ENCODE measurements around the gene POLE.
A peak's percentile ranks its signal among the peaks of the same experiment; 100 is the strongest.

Gene POLE

DNA sequence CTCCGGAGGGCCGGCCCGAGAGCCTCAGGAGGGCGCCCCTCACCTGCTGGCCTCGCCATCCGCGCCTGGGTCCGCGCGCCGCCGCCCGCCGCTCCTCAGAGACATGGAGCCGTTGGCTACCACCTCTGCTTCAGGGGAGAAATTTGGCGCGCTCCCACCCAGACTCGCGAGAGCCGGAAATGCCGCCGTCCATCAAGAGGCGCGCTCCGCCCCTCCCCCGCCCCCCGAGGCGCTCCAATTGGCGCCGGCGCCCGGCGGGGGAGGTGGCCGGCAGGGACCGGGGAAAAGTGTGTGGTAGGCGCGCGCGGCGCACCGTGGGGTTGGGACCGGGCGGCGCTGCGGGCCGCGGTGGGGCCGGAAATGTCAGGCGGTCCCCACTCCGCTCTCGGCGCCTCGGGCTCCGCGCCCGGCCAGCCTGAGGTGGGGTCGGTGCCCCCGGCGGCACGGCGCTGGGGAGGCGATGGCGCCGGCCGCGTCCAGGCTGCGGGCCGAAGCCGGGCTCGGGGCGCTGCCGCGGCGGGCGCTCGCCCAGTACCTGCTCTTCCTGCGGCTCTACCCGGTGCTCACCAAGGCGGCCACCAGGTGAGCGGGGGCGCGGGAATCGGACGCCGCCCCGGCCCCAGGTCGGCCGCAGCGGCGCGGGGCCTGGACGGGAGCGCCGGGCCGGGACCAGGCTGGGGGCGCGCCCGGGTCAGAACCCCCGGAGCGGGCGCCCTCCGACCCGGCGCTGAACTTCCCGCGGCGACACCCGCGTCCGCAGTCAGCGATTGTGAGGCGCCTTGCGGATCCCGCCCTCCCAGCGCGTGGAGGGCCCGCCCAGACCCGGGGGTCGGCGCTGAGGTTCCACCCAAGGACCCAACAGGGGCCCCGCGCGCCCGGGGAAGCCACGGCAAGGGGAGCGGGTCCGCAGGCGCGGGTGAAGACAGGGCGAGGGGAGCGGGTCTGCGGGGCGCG lies at the start of gene POLE, which contains the start of gene PXMP2:
Gene POLE (minus strand): TSS at position 132 of the 954 bp plus-strand sequence. CDS start 27 bp downstream, at position 105.
Gene PXMP2 (plus strand): TSS at position 377 of the 954 bp plus-strand sequence. CDS start 84 bp downstream, at position 461.
- DNase-seq: peak; percentile 92

- DNase-seq: no peak
These were observed 49.8 kb upstream of the POLE start for GRCh38 chr12:132736913-132737312.

DNA sequence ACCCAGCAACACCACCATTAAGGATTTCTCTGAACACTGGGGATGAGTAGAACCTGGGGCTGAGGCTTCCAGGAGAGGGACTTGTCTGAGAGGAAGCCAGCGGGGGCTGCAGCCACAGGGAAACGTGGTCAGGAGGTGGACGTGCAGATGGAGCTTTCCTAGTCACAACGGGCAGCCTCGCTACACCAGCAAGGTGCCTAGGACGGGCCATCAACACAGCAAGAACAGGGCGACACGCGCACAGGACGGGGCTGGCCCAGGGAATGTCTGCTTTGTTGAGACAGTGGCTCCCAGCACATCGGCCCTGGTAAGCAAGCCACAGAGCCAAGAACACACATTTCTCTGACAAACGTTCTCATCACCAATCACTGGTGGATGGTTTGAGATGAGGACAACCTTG lies 49.2 kb upstream of the POLE start:
- DNase-seq: no peak

GRCh38 chr12:132735496-132735895 lies 48.4 kb upstream of the POLE start:
- DNase-seq: no peak

- DNase-seq: no peak
These were observed 47.1 kb upstream of the POLE start for GRCh38 chr12:132734206-132734605.

DNA sequence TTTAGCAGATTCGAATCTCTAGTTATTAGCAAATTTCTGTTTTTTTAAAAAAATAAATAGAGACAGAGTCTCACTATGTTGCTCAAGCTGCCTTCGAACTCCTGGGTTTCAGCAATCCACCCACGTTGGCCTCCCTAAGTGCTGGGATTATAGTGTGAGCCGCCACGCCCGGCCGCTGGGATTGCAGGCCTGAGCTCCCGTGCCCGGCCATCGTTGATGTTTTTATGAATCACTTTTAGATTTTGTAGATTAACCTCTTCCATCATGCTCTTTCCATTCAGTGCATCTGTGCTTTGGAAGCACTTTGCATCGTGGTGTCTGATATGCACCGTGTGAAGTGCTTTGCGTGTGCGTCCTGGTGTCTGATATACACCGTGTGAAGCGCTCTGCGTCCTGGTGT lies 44.4 kb upstream of the POLE start:
- no peak for DNase-seq

GRCh38 chr12:132730353-132730752 lies 43.2 kb upstream of the POLE start:
- DNase-seq: no peak

GRCh38 chr12:132729541-132730320 lies 42.6 kb upstream of the POLE start:
- DNase-seq: no peak

DNA sequence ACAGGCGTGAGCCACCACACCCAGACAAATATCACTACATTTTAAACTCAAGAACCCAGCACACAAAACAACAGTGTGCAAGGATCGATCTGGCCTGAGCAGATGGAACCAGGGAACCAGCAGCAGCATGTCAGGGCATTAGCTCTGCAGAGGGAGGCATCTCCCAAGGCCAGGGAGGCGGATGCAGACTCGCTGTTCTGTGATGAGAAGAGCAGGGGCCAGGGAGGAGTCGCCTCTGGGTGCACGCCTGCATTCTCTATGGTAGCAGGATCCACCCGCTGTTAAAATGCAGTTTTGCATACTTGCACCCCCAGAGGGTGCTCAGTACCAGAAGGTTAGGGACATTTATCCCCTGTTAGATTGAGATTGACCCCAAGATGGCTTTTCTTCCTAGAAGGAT lies 41.4 kb upstream of the POLE start:
- DNase-seq: no peak

DNA sequence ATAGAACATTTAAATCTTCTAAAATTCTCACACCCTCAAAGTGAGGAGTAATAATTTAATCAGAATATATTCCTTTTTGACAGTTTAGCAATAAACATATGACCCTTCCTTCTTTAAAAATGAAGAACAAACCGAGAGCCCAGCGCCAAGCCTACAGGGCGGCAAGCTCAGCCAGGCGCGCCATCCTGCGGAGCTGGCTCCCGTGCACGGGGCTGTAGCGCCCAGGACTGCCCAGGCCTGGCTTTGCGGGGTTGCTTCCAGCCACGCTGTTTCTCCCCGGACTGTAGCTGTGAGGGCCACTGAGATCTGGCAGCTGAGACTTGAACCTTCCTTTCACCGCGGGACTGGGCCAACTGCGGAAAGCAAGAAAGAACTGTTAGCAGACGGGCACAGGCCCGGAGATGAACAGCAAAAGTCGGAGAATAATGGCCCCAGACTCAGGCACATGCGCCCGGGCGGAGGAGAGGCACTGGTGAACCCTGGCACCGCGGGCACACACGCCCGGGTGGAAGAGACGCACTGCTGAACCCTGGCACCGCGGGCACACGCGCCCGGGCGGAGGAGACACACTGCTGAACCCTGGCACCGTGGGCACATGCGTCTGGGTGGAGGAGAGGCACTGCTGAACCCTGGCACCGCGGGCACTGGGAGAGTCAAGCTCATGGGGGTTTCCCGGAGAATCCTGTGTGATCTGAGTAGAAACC lies 40.1 kb upstream of the POLE start:
- DNase-seq: no peak

DNA sequence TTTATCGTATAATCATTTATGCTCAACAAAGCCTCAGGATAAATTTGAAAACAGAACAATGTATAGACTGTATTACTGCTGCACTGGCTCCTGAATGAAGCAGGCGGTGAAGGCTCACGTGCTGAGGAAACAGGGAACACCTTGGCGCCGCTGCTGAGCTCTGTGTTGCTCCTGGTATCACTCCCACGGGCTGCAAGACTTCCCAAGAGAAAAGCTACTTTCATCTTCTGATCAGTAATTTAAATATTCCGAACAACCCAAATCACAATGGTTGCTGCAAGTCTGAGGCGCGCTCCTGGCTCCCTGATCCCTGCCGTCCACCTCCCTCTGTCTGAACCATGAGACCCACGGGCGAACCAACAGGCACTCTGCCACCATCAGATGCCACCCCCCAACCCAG lies 39.2 kb upstream of the POLE start:
- no peak for DNase-seq

GRCh38 chr12:132724506-132725241 lies 37.5 kb upstream of the POLE start:
- DNase-seq: no peak

DNA sequence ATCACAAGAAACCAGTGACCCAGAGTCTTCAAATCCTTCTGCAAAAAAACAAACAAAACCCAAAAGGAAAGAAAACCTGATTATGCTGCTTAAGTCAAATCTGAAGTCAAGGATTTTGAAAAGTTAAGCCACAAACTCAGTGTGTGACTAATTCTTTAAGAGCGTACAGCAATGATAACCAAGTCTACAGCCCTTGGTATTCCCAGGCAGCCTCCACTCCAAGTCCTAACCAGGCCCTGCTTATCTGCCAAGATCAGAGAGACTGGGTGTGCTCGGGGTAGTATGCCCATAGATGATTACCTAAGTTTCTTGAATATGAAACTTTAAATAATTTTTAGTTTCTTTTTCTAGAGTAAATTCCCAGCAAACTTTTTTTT lies 36.6 kb upstream of the POLE start:
- DNase-seq: no peak

GRCh38 chr12:132723015-132723763 lies 36.0 kb upstream of the POLE start:
- no peak for DNase-seq

GRCh38 chr12:132720606-132721345 lies 33.6 kb upstream of the POLE start:
- no peak for DNase-seq

- DNase-seq: no peak
These were observed 32.8 kb upstream of the POLE start for GRCh38 chr12:132719954-132720324.

- DNase-seq: no peak
These were observed 32.2 kb upstream of the POLE start for GRCh38 chr12:132719141-132719953.

GRCh38 chr12:132718644-132719043 lies 31.5 kb upstream of the POLE start:
- no peak for DNase-seq

DNA sequence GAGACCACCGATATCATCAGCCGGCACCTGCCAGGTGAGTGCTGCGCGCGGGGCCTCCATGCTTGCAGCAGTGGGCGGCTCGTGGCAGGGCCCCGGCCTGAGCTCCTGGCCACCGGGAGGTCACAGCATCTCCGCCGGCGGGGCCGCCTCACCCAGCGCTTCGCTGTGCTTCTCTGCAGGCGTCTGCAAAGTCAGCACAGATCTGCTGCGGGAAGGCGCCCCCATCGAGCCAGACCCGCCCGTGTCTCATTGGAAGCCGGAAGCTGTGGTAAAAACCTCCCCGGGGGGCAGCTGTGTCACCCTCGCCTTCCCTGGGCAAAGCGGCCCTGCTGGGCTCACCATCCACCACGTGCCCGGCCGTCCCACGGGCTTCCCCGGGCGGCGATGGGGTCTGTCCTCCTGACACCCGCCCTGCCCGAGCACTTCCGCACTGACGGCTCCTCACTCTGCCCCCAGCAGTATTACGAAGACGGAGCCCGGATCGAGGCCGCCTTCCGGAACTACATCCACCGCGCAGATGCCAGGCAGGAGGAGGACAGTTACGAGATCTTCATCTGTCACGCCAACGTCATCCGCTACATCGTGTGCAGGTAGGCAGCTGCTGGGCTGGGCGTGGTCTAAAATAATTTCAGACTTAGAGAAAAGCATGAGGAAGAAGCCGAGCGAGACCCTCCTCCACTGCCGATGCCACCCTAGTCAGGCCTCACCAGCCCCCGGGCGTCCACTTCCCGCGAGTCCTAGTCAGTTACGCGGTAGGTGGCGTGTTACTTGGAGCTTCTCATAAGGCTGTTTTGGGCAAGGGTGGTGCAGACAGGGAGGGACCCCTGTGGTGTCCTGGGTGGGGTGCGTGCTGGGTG lies 30.6 kb upstream of the POLE start:
- no peak for DNase-seq
